ENCODE results near the gene CORO6. TPM values are rescaled to one million over a fixed set of nuclear protein-coding genes. Genes with fewer than 3 reads are reported as not detected.
A peak's percentile ranks its signal among the peaks of the same experiment; 100 is the strongest.

CORO6 gene
- total RNA-seq, 4 donors from 2014 or later = 5.7 to 19.0 (median 8.7) TPM

DNA sequence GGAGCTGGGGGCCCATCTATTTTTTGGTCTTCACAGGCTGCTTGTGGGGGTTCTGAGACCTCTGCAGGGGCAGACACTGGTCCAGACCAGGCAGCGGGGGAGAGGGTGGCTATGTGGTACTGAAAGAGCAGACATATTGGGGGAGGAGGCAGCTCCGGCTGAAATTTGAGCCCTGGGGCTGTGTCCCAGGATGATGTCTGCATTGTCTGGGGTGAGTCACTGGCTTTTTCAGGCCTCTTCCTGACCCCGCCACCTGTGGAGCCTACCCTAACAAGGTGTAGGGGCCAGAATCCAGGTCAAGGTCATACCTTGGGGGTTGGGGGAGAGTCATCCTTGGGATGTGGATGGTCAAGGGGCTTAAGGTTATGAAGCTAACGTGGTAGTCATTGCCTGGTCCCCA lies 2.4 kb downstream of the CORO6 start:
- WGBS, 2 donors = 94 to 95% methylated on average over 4 of the region's 4 CpGs
- H3K4me3 ChIP-seq (ENCODE audit: low read depth, poor library complexity, severe bottlenecking) = no peak overlapping the region
- intact Hi-C loops (cut with DNase I; ENCODE audit: low total_unique reads) = no loop called here
- no peak for TF ChIP-seq POLR2A (IDR thresholded peaks at IDR 0.05)
- TF ChIP-seq, protein P1, sequence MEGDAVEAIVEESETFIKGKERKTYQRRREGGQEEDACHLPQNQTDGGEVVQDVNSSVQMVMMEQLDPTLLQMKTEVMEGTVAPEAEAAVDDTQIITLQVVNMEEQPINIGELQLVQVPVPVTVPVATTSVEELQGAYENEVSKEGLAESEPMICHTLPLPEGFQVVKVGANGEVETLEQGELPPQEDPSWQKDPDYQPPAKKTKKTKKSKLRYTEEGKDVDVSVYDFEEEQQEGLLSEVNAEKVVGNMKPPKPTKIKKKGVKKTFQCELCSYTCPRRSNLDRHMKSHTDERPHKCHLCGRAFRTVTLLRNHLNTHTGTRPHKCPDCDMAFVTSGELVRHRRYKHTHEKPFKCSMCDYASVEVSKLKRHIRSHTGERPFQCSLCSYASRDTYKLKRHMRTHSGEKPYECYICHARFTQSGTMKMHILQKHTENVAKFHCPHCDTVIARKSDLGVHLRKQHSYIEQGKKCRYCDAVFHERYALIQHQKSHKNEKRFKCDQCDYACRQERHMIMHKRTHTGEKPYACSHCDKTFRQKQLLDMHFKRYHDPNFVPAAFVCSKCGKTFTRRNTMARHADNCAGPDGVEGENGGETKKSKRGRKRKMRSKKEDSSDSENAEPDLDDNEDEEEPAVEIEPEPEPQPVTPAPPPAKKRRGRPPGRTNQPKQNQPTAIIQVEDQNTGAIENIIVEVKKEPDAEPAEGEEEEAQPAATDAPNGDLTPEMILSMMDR (IDR thresholded peaks at IDR 0.05) = no peak
- no peak for DNase-seq (ENCODE audit: low spot score in 2 of 2)

DNA sequence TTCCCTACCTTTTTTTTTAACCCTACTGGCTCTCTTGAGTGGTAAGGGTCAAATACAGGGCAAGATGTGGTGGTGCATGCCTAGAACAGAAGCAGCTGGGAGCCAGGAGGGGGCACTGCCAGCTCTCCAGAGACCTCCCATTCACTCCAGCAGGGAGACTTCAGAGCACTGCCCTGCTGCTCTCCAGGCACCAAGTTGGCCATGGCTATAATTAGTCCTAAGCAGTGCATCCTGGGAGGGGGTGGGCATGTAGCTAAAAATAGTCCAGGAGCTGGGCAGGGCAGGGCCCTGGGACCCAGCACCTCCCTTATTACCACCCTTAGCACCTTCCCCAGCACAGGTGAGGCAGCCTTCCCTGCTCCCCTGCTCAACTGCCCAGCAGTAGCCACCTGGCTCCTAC lies 3.5 kb downstream of the CORO6 start:
- no peak overlapping the region for H3K4me3 ChIP-seq (ENCODE audit: low read depth, poor library complexity, severe bottlenecking)
- DNase-seq (ENCODE audit: low spot score in 2 of 2) = no peak
- intact Hi-C loops (cut with DNase I; ENCODE audit: low total_unique reads) = no loop called here
- TF ChIP-seq POLR2A (IDR thresholded peaks at IDR 0.05) = no peak
- TF ChIP-seq, protein P1 (IDR thresholded peaks at IDR 0.05) = no peak

DNA sequence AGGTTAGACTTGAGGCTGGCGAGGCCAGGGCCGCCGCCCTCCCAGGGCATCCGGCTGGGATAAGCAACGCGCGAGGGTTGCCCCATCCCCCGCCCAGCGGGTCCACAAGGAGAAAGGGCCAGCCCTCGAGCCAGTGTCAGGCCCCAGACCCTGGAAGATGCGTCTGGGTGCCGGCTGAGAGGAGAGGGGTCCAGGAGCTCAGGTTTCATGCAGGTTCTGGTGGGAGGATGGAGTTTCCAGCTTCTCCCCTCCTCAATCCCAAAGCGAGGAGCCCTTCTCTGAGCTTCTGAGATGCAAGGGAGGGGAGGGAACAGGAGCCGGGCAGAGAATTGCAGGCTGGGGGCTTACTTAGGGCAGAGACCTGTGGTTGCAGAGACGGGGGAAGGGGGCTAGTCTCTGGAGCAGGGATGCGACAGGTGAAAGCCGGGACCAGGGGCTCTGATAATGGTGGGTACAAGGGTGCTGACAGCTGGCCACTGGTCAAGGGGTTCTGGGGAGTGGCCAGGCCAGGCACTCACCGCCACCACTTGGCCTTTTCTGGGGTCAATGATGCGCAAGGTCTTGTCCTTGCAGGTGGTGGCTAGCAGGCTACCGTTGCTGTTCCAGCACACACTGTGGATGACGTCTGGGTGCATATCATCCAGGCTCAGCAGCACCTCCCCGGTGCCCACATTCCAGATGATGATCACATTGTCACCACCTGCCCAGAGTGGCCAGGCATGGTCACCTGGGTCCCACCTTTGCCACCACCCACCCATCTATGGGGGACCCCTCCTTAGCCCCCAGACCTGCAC lies 4.2 kb downstream of the CORO6 start:
- no peak overlapping the region for H3K4me3 ChIP-seq (ENCODE audit: low read depth, poor library complexity, severe bottlenecking)
- intact Hi-C loops (cut with DNase I; ENCODE audit: low total_unique reads) = no loop called here
- WGBS, 2 donors = 48 to 54% methylated on average over 22 of the region's 22 CpGs

DNA sequence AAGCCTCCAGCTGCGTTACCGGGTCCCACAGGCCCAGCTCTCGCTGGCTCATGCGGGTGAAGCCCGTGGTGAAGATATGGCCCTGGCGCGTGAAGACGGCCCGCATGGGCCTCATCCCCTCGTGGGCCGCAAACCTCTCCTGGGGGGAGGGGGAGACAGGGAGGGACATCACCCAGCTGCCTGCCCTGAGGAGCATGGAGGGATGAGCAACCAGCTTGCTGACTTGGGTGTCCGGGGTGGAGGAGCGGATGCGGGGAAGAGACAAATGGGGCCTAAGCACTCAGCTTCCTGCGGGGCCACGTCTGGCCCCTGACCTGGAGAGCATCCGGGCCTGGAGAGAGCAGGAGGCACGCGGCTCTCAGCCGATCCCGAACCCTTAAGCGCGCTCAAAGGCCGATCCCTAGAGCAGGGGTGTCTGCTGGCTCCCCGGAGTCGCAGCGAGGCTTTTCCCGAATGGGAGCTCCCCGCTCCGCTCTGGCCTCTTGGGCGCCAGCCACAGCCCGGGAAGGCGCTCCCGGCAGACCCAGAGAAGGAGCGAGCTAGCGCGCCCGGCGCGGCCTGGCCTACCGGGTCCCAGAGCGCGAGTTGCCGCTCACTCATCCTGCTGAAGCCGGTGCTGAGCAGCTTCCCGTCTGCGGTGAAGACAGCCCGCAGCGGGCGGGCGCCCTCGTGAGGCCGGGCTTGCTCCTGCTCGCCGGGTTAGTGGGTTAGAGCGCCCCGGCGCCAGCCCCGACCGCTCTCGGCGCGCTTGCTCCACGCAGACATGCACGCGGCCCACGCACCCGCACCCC lies 5.0 kb downstream of the CORO6 start:
- DNase-seq (ENCODE audit: low spot score in 2 of 2) = peak; percentile 56 to 94
- intact Hi-C loops (cut with DNase I; ENCODE audit: low total_unique reads) = no loop called here
- WGBS, 2 donors = 6 to 9% methylated on average over 47 to 50 of the region's 68 CpGs
- TF ChIP-seq POLR2A (IDR thresholded peaks at IDR 0.05) = no peak
- TF ChIP-seq, protein P1 (IDR thresholded peaks at IDR 0.05) = peak in 1 of 3 donors; percentile 44
- no peak overlapping the region for H3K4me3 ChIP-seq (ENCODE audit: low read depth, poor library complexity, severe bottlenecking)

More for the DNA sequence above, 4.2 kb downstream of the CORO6 start:
- TF ChIP-seq, protein P1 (IDR thresholded peaks at IDR 0.05) = no peak
- TF ChIP-seq POLR2A (IDR thresholded peaks at IDR 0.05) = no peak
- DNase-seq (ENCODE audit: low spot score in 2 of 2) = no peak

DNA sequence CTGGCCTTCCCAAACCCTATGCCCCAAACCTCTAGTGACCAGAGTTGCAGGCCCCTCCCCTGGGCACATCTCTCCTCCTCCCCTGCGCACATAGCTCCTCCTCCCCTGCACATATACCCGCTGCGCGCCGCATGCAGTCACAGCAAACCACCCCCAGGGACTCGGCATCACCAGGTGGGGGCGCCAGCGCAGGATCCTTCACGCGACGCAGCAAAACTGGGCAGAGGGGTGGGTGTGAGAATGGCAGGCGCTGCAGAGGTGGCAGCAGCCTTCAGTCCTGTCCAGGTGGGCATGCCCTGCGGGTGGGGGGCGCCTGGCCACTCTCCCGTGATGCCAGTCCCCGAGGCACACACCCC lies 5.6 kb downstream of the CORO6 start:
- intact Hi-C loops (cut with DNase I; ENCODE audit: low total_unique reads) = no loop called here
- H3K4me3 ChIP-seq (ENCODE audit: low read depth, poor library complexity, severe bottlenecking) = no peak overlapping the region
- 2 to 20% methylated on average over 12 to 14 of the region's 16 CpGs for WGBS, 2 donors
- peak; percentile 68 to 96 for DNase-seq (ENCODE audit: low spot score in 2 of 2)
- TF ChIP-seq, protein P1 (IDR thresholded peaks at IDR 0.05) = peak in 1 of 3 donors; percentile 31
- TF ChIP-seq POLR2A (IDR thresholded peaks at IDR 0.05) = no peak
